OCI-LY3 (cell line): ENCODE measurements around the gene FLNC.

Experiments
- CTCF ChIP-seq: fragments of 200-600, 300-600 bp; sonication (generic); IDR thresholded peaks from 2 replicates; pipeline ENCODE4 v1.5.1; 2014; ENCODE audit warnings: antibody characterized with exemption, low read length, low read depth
- EZH2phosphoT487 ChIP-seq: fragments of 200-600 bp; shearing (Covaris generic); IDR thresholded peaks from 2 replicates; pipeline ENCODE4 v1.6.1; 2018; ENCODE audit warnings: antibody characterized with exemption, mixed run types, low read depth

- TF ChIP-seq CTCF: no peak
- no peak for TF ChIP-seq EZH2phosphoT487
These were observed 3.7 kb upstream of the FLNC start for GRCh38 chr7:128826512-128826911.
